Measurements from ENCODE around the gene KDM1B.

The KDM1B gene

GRCh38 chr6:18122128-18123093, 32.8 kb upstream of the KDM1B start, which contains the start of gene NHLRC1:
Gene NHLRC1 (minus strand): TSS chr6:18122677. CDS start chr6:18122606, 71 bp downstream.
- Histone ChIP-seq H3K27me3 (no peaks in the 10 kb centered on the region), H3K4me1 (peaks cover under 1% of the 10 kb centered on the region; the same call in 1 of the 2 replicates), H3K36me3 (0 out of 2 replicates have a peak, but pooled peaks cover 4% of the 10 kb centered on the region), H3K9ac (no peak within 1 kb of the TSS), H3K9me3 (peaks cover 15% of the 10 kb centered on the region), H4K20me1 (no peaks in the 10 kb centered on the region), H3K4me3 (no peak within 1 kb of the TSS), H3K4me2 (no peak within 1 kb of the TSS), H3K27ac (no peak within 1 kb of the TSS)
- no peak for TF ChIP-seq Cebpa-rat (IDR thresholded peaks at IDR 0.05)

- Histone ChIP-seq H3K4me2 (no peak overlapping the region), H3K27ac (no peak overlapping the region), H3K4me1 (no peaks in the 10 kb centered on the region), H3K9me3 (peaks cover 15% of the 10 kb centered on the region), H3K36me3 (0 out of 2 replicates have a peak, but pooled peaks cover 7% of the 10 kb centered on the region), H3K9ac (no peak overlapping the region), H3K27me3 (no peaks in the 10 kb centered on the region), H3K4me3 (no peak overlapping the region), H4K20me1 (no peaks in the 10 kb centered on the region)
- no peak for TF ChIP-seq Cebpa-rat (IDR thresholded peaks at IDR 0.05)
These were observed 29.1 kb upstream of the KDM1B start for GRCh38 chr6:18126121-18126520.

- H3K4me3 ChIP-seq, result no peak overlapping the region
- no peak for TF ChIP-seq Cebpa-rat (IDR thresholded peaks at IDR 0.05)
These were observed 22.9 kb upstream of the KDM1B start for GRCh38 chr6:18132346-18132745.

DNA sequence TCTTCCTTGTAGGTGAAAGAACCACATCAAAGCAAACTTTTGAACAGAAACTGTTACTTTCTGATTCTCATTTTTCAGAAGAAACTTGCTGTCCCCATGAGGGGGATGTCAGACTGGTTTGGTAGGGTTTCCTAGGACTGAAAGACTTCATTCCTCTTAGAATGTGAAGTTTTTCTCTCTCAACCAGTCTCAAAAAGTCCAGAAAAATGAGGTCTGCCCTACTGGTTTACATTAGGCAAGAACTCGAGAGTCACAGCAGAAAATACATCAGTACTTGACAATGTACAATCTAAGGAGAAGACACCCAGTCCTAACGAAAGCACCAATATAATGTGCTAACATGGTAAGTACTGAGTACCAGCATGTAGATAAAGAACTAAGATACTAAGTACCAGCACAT, 20.1 kb upstream of the KDM1B start:
- Histone ChIP-seq H3K9me3 (no peaks in the 10 kb centered on the region), H3K9ac (no peak overlapping the region), H4K20me1 (no peaks in the 10 kb centered on the region), H3K4me3 (no peak overlapping the region), H3K36me3 (peaks cover 16% of the 10 kb centered on the region), H3K27me3 (no peaks in the 10 kb centered on the region), H3K4me1 (no peaks in the 10 kb centered on the region), H3K27ac (no peak overlapping the region), H3K4me2 (no peak overlapping the region)
- no peak for TF ChIP-seq Cebpa-rat (IDR thresholded peaks at IDR 0.05)

More at GRCh38 chr6:18132346-18132745, 22.9 kb upstream of the KDM1B start:
- H3K9ac ChIP-seq, result no peak overlapping the region
- no peak overlapping the region for H3K27ac ChIP-seq
- H3K4me2 ChIP-seq, result no peak overlapping the region
- no peaks in the 10 kb centered on the region for H3K9me3 ChIP-seq
- H3K27me3 ChIP-seq, result no peaks in the 10 kb centered on the region
- H4K20me1 ChIP-seq, result no peaks in the 10 kb centered on the region
- H3K4me1 ChIP-seq, result no peaks in the 10 kb centered on the region
- peaks cover 4% of the 10 kb centered on the region for H3K36me3 ChIP-seq

DNA sequence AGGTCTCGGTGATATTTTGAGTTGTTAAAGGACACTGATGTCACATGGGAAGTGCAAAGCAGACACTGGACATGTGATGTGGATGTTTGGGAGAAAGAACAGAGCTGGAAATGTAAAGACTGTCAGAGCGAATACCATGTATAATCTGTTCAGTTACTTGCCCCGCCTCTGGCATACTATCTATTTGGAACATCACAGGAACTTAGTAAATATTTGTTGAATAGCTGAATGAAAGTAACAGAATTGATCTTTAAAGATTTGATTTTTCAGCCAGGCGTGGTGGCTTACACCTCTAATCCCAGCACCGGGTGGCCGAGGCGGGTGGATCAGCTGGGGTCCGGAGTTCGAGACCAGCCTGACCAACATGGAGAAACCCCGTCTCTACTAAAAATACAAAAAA, 19.0 kb upstream of the KDM1B start:
- Histone ChIP-seq H3K27ac (no peak overlapping the region), H3K36me3 (peaks cover 24% of the 10 kb centered on the region), H3K4me3 (no peak overlapping the region), H4K20me1 (no peaks in the 10 kb centered on the region), H3K4me2 (no peak overlapping the region), H3K27me3 (no peaks in the 10 kb centered on the region), H3K4me1 (no peaks in the 10 kb centered on the region), H3K9ac (no peak overlapping the region), H3K9me3 (no peaks in the 10 kb centered on the region)
- no peak for TF ChIP-seq Cebpa-rat (IDR thresholded peaks at IDR 0.05)

DNA sequence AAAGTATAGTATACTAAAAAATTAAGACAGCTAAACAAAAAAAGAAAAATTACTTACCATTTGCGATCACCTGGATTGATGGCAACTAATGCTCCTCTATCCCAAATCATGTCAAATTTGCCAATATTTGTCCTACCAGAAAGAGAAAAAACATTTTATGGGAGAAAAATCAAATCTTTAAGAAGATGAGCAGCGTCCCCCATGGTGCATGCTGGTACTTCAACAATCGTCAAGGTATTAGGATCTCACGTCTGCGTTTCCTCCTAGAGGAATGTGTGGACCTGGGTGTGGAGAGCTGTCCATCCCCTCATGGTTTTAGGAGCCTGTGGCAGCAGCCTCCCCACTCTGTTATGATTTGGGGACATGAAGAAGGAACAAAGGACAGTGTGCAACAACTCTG, 16.3 kb upstream of the KDM1B start:
- H3K27ac ChIP-seq, result no peak overlapping the region
- no peaks in the 10 kb centered on the region for H3K27me3 ChIP-seq
- no peak for TF ChIP-seq Cebpa-rat (IDR thresholded peaks at IDR 0.05)
- no peak overlapping the region for H3K4me3 ChIP-seq
- H3K36me3 ChIP-seq, result peaks cover 24% of the 10 kb centered on the region
- H4K20me1 ChIP-seq, result no peaks in the 10 kb centered on the region
- H3K4me2 ChIP-seq, result no peak overlapping the region
- H3K9ac ChIP-seq, result no peak overlapping the region
- no peaks in the 10 kb centered on the region for H3K9me3 ChIP-seq
- H3K4me1 ChIP-seq, result no peaks in the 10 kb centered on the region

- Histone ChIP-seq H4K20me1 (no peaks in the 10 kb centered on the region), H3K27me3 (no peaks in the 10 kb centered on the region), H3K4me1 (no peaks in the 10 kb centered on the region), H3K9ac (no peak overlapping the region), H3K4me2 (no peak overlapping the region), H3K27ac (no peak overlapping the region), H3K4me3 (no peak overlapping the region), H3K9me3 (no peaks in the 10 kb centered on the region), H3K36me3 (peaks cover 24% of the 10 kb centered on the region)
- no peak for TF ChIP-seq Cebpa-rat (IDR thresholded peaks at IDR 0.05)
These were observed 15.1 kb upstream of the KDM1B start for GRCh38 chr6:18139935-18140621.

GRCh38 chr6:18141805-18142590, 13.2 kb upstream of the KDM1B start:
- H3K27ac ChIP-seq, result no peak overlapping the region
- H3K4me2 ChIP-seq, result no peak overlapping the region
- TF ChIP-seq Cebpa-rat (IDR thresholded peaks at IDR 0.05), result no peak
- no peak overlapping the region for H3K9ac ChIP-seq
- H3K4me3 ChIP-seq, result no peak overlapping the region
- peaks cover 24% of the 10 kb centered on the region for H3K36me3 ChIP-seq
- H4K20me1 ChIP-seq, result no peaks in the 10 kb centered on the region
- H3K9me3 ChIP-seq, result no peaks in the 10 kb centered on the region
- no peaks in the 10 kb centered on the region for H3K4me1 ChIP-seq
- no peaks in the 10 kb centered on the region for H3K27me3 ChIP-seq

DNA sequence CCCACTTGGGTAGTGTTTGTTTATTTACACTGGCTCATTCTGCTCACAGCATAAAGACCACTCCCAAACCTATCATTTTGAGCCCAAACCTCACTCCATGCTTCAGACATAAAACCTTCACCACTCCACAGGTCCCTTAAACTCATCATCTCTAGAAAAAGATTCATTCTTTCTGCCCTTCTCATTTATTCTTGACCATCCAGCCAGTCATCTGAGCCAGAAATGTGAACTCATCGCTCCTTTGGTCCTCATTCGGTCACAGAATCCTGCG, 12.7 kb upstream of the KDM1B start:
- Histone ChIP-seq H3K9me3 (no peaks in the 10 kb centered on the region), H3K4me3 (no peak overlapping the region), H3K9ac (no peak overlapping the region), H3K27ac (no peak overlapping the region), H3K36me3 (peaks cover 24% of the 10 kb centered on the region), H3K4me1 (no peaks in the 10 kb centered on the region), H3K27me3 (no peaks in the 10 kb centered on the region), H4K20me1 (no peaks in the 10 kb centered on the region), H3K4me2 (no peak overlapping the region)
- TF ChIP-seq Cebpa-rat (IDR thresholded peaks at IDR 0.05), result no peak
